ENCODE results near the gene LYRM2.

Gene LYRM2

DNA sequence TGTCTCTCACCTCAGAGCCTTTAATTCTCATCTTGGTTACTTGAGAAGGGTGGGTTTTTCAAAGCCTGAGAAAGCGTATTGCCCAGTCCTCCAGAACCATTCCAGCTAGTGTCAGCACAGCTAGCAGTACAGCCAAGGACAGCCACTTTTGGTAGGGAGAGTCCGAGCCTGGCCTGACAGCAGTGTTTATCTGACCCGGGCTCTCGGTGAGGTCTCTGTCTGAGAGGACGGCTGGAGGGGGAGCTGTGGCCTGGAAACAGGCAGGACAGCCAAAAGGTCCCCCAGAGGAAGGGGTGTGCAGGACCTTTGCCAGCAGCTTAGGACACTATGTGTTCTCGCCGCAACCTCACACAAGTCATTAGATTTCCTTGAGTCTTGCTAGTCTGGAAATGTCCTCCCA, 38.8 kb downstream of the LYRM2 start:
- Histone ChIP-seq H3K4me3 (no peak overlapping the region), H3K27ac (no peak overlapping the region)

DNA sequence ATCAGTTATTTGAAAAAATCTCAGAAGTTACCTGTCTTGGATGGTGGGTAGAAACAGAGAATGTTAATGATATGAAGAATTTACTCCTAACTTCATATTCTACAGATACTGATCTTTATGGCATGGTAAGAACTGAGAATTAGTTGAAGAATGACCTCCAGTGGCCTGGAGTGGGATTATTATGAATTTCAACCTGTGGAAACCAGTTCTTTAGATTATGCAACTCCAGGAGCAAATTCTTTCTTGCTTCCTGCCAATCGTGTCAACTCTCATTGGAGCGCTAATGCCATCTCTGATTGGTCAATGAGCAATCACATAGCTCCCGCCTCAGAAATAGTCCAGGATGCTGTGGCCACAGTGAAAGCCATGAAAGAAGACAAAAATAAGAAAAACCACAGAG, 40.6 kb downstream of the LYRM2 start:
- no peak overlapping the region for H3K27ac ChIP-seq
- H3K4me3 ChIP-seq: no peak overlapping the region

DNA sequence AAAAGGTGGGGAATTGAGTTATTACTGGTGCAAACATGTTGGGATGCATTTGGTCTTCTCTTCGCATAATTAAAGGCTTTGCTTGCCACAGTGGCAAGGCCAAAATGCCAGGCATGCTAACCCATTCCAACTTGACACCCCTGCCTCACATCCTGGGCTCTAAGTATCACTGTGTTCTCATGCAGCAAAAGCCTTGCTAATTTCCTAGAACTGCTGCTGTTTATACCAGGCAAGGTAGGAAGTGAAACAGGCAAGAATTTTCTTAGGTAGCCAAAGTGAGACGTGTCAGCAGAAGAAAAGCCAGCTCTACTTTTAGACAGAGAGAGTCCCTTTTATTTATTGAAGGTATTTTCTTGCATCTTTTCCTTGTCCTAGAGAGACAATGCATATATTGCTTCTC, 41.2 kb downstream of the LYRM2 start:
- no peak overlapping the region for H3K27ac ChIP-seq
- no peak overlapping the region for H3K4me3 ChIP-seq

DNA sequence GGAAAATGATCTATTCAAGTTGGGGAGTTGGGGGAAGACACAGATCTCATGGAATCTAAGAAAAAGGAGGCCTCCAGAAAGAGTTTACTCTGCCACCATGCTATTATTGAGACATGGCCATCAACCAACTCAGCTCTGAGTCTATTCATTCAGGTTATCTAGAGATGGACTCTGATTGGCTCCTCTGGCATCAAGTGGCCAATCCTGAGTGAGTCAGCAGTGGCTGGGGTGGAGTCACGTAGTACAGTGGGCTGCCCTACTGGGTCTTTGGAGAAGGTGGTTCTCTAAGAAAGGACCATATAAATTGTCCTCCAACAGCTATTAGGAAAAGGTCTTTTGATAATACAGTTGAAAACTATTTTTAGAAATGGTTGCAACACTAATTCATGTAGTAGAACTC, 42.1 kb downstream of the LYRM2 start:
- Histone ChIP-seq H3K4me3 (no peak overlapping the region), H3K27ac (no peak overlapping the region)

DNA sequence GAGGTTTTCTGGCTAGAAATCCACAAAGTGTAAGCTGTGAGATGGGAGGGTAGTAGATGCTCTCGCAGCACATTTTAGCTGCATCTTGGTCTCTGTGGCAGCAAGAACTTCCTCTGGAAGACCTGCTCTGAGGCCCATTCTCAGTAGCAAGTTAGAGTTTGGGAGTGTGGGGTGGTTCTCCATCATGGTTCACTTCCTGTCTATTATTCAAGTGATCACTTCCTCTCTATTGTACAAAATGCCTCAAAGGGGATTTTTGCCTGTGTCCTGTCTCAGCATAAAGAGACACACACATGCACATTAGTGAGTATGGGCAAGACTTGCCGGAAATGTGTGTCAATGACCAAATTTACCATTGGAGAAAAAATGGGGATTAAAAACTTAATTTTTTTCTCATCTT, 42.5 kb downstream of the LYRM2 start:
- Histone ChIP-seq H3K4me3 (no peak overlapping the region), H3K27ac (no peak overlapping the region)

DNA sequence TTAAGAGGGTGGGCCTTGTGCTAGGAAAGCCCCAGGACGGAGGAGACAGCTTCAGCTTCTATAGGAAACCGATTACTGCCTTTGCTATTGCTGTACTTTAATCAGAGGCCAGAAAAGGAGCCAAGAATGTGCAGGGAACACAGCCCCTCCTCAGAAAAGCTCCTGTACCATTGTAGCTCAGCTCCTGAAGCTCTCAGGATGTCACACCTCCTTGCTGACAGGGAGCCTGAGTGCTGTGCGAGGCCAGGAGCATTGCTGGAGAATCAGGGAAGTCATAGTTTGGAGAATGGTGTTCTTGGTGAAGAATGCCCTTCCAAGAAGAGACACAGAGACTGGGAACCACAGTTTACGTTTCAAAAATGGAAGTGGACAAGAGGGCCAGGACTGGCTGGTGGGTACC, 46.8 kb downstream of the LYRM2 start:
- Histone ChIP-seq H3K27ac (no peak overlapping the region), H3K4me3 (no peak overlapping the region)

DNA sequence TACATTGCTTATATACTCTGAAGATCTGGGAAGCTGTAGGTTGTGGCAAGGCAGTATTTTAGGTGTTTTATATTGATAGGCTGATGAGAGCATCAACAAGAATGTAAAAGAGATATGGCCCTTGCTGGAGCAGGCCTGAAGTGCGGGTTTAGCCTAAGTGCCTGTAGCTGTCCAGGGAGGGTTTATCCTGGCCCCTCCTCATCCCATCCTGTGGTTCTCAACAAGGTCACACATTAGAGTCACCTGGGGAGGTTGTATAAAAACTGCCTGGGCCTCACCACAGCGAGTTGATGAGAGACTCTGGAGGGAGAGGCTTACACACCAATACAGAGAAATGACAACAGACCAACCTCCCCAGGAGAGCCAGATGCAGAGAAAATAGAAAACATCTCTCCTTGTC, 48.4 kb downstream of the LYRM2 start:
- Histone ChIP-seq H3K4me3 (no peak overlapping the region), H3K27ac (no peak overlapping the region)

DNA sequence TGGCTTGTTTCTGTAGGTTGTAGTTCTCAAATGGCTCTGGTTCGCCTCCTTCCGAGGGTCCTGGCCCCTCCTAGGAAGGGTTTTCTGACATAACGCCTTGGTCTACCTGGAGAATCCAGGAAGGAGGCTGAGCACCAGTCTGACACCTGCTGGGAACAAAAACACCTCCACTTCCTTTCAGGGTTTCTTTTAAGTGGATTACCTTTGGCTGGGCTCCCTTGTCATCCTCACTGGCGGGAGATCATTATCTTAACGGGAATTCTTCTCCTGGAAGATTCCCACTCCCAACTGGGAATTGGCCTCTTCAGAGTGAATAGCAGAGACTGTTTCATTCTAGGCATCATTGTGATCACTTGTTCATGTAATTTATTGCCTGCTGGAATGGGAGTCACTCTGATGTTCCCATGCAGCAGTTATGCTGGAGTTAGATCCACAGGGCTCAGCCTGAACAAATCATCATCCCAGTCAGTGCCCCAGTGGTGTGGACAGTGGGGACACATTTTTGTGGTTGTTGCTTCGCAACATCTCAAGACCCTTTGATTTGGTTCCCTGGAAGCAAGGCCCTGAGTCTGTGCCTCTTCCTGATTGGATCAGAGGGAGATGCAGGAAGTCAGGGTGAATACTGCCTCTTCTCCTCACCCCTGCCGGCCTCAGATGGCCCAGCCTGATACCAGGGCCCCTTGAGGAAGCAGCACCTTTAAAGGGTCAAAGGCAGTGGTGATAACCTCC, 49.1 kb downstream of the LYRM2 start:
- Histone ChIP-seq H3K4me3 (no peak overlapping the region), H3K27ac (no peak overlapping the region)

DNA sequence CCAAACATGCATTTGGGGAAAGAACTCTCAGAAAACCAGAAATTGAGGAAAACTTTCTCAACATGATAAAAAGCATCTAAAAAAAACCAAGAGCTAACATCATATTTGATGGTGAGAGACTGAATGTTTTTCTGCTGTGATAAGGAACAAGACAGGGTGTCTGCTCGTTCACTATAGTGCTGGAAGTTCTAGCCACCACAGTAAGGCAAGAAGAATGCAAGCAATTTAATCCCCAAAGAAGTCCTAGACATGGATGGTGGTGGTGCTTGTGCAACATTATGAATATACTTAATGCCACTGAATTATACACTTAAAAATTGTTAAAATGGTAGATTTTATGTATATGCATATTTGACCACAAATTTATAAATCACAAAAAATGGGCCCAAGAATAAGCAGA, 53.4 kb downstream of the LYRM2 start:
- Histone ChIP-seq H3K27ac (no peak overlapping the region), H3K4me3 (no peak overlapping the region)

DNA sequence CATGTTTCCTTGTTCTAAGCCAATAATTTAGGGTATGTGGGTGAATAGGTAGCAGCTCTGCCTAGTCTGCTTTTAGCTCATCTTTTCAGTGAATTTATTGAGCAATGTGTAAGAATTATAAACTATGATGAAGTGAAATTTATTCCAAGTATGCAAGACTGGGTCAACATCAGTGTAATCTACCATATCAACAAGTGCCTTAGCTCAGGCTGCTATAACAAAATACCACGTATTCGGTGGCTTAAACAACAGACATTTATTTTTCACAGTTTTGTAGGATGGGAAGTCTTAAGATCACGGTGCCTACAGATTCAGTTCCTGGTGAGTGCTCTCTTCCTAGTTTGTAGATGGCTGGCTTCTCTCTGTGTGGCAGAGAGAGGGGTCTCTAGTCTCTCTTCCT, 54.0 kb downstream of the LYRM2 start:
- Histone ChIP-seq H3K27ac (no peak overlapping the region), H3K4me3 (no peak overlapping the region)

DNA sequence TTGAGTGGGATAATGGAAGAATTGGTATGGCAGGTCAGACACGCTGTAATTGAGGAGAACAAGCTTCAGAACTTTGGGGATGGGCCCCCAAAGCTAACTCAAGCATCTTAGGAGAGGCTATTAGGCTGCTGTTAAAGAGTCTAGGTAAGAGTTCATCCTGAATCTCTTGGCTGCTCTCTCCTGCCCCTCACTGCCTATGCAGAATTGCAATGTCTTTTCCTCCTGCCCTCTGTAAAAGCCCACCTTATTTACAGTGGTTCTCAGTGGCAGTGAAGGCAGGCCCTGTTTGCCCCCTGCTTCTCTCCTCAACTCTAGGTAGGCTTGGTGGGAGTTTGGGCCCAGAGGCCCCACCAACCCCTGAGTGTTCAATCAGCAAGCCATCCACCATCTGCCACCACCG, 55.0 kb downstream of the LYRM2 start:
- Histone ChIP-seq H3K27ac (no peak overlapping the region), H3K4me3 (no peak overlapping the region)

DNA sequence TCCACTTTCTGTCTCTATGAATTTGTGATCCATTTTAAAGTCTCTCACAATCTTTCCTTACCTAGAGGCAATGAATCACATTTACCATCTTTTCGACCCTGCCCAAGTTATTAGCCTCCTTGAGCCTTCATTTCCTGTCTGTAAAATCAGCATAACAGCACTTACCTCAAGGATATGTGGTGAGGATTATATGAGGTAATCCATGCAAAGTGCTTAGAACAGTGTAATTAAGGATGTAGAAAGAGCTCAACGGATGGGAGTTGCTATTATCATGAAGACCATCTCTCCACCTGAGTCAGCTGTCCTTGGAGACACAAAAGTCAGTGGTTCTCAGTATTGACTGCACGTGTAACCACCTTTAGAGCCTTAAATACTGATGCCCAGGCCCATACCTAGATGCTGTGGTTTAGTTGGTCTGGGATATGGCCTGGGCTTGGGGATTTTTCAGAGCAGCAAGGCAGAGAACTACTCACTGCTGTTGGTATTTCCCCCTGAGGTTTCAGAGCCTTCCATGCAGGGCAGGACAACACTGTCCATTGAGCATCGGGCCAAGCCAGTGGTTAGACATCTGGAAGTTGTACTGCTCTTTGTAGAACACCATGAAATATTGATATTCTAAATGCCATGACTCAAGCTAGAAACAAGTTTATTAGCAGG, 55.8 kb downstream of the LYRM2 start:
- Histone ChIP-seq H3K27ac (no peak overlapping the region), H3K4me3 (no peak overlapping the region)

DNA sequence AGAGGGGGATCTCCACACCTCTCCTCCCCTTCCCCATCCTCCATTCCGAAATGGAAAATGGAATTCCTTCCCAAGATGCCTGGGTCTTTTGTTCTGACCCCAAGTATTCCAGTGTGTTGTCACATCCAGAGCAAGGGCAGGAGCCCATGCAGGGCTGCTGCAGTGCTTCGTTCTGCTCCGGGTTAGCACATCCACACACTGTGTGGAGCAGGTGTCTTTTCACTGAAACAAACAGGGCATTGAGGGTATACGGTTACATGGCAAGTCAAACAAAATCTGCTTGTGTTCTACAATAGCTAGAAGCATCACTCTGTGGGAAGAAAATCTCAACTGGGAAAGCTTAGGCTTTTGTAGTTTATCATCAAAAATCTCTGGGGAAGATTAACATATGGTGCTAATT, 56.9 kb downstream of the LYRM2 start:
- H3K27ac ChIP-seq: no peak overlapping the region
- H3K4me3 ChIP-seq: no peak overlapping the region

DNA sequence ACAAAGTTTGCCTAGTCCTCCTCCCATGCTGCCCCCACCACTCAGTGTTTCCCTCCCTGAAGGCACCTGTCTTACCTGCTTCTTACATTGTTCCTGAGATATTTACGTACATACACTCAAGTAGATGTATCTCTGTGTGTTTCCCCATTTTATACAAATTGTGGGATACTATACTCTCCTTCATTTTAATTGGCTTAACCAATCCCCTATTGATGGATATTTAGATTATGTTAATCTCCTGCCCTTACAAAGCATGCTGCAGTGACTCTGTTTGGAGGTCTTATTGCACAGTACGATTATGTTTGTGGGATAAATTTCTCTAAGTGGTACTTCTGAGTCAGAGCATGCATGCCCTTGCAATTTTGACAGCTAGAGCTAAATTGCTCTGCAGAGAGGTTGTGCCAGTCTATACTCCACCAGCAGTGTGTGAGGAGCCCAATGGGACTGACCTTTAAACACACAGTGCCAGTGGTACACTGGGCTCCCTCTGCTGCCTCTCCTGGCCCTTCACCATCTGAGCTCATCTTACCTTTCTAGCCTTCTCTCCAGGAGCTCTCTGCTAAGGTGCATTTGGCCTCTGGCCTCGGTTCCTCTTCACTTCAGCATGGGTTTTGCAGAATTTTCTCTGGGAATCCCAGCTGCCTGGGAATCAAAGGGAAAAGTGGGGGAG, 57.4 kb downstream of the LYRM2 start:
- no peak overlapping the region for H3K4me3 ChIP-seq
- H3K27ac ChIP-seq: no peak overlapping the region

DNA sequence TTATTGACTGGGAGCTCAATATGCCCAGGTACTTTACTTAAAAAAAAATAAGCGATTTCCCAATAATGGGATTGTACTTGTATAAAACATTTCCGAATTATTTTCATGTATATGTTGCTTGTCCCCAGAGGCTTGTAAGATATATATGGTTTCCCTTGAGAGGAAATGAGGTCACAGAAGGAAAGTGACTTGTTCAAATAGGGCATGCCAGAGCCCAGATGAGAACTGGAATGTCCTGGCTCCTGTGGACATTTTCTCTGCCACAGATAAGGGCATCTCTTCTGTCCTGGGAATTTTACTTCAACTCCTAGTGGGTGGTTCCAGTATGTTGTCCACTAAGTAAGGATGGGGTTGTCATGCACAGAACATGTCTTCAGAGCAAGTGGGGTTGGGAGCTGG, 63.0 kb downstream of the LYRM2 start:
- Histone ChIP-seq H3K27ac (no peak overlapping the region), H3K4me3 (no peak overlapping the region)

DNA sequence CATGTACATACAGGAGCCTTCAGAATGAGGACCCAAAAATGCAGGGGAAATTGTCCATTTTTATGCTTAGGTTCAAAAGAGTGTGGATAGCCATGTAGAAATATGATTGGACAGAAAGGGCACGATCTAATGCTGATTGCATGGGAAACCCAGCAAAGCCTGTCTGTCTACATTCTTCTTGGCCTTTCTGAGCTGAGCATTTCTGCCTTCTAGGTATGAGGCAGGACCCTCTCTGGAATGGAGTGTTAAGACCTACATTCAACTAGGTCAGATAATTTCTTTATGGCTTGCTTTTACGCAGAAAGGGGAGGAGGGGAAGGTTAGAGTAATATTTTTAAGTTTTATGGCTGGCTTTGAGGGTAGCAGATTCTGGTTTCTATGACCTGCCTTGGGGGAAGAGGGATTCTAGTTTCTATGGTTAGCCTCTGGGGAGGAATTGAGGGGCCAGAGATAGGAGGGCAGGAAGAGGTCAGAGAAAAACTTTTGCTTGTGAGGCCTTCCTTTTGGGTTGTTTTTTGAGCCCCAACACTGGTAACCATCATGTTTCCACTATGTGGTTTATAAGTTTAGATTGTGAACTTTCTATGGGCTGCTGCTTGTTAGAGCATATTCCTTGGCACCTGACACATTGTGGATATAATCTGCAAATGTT, 63.5 kb downstream of the LYRM2 start:
- no peak overlapping the region for H3K27ac ChIP-seq
- no peak overlapping the region for H3K4me3 ChIP-seq

DNA sequence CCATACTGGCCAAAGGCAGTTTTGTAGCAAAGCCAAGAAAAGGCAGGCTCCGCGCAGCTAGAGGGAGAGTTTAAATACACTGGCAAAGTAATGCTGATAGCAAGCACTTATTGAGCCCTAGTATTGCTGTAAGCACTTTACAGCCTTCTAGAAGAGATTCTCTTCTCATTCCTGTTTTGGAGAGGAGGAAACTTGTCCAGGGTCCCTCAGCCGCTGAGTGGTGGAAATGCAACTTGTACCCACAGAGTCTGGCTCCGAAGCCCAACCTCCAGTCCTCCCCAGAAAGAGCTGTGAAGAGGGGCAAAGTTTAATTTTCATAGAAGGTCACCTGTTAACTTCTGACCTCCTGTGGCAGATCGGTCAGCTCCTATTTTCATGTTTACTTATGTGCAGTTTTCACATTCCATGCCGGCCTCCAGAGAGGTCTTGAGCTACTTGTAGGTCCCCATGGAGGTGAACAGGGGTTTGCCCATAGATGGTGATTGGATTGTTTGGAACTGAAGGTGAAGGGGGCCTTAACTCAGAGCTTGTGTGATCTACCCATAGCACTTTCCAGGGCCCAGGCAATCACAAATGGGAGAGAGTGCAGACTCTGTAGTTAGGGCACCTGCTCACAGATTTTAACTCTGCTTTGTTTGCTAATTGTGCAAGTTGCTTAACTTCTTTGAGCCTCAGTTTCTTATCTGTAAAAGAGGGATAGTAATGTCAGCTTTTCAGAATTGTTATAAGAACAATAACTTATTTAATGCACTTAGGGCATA, 70.7 kb downstream of the LYRM2 start:
- no peak overlapping the region for H3K27ac ChIP-seq
- H3K4me3 ChIP-seq: no peak overlapping the region

DNA sequence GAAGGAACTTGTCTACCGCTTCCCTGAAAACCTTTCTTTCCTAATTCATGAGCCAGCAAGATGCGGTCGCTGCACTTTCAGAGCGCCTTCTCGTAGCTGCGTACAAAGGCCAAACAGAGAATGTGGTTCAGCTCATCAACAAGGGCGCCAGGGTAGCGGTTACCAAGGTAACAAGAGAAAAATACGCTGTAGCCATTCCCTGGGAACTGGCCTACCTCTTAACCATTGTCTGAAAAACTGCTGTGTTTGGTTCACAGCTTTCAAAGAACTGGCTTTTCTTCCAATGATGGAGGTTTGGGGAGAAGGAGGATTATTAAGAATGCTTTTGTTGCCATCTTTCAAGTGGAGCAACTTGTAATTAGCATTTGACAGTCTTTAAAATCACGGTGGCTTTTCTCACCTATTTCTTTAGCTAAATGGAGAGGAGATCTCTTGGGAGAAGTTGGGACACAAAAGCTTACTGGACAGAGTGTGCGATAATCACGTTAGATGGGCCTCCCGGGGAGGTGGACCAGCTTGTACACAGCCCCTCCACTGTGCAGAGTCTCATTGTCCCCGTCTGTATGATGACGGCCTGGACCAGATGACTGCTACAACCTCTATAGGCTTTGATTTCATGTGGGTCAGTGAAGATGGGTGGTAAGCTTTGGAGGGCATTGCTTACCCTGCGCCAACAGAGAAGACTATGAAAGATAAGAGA, 71.5 kb downstream of the LYRM2 start:
- Histone ChIP-seq H3K27ac (no peak overlapping the region), H3K4me3 (no peak overlapping the region)

DNA sequence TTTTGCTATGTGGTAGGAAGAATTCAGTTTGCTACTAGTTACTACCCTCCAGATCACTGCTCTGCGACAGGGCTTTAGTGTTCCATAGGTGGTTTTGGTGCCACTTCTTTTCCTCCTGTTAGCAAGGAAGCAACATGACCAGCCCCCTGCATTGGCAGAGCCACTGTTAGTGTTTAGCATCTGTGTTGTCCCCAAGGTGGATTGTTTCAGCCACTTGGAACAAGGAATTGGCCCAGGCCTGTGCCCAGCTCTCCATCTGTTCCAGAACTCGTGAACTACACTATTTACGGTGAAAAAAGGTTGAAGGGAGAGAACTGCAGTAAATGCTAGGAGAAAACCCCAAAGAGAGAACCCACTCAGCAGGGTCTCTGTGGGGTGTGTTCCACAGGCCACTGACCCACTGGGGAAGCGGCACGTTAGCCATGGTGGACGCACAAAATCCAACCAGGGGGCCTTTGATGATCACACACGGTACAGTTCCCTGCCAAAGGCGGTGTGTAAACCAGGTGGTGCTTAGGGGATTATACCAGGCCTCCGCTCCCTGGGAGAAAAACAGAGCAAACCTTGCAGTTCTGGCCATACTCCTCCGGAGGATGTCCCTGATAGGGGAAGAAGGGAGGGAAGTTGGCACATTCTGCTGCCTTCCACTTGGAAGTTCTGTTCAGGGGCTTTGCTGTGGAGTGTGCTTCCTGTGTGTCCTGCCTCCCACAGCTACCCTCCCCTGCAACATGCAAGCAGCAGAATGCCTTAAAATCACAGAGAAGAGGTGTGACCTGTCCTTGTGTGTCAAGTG, 72.3 kb downstream of the LYRM2 start:
- Histone ChIP-seq H3K27ac (no peak overlapping the region), H3K4me3 (no peak overlapping the region)

Measured in skin epidermis (tissue), 12 donors.